NCI-H82 treated with DMSO at 0.1 percent for 48 hours (cell line): ENCODE results near the gene FAM131C.
"Not testable (repeated sequence)": the region's sequence is repeated elsewhere in the genome, so short reads cannot be mapped to it uniquely, and the experiment has no call there.

Source experiments
- DNase-seq: peaks from one replicate; lab custom pipeline; 2025; ENCODE audit not compliant: unreplicated experiment; lab: John Stamatoyannopoulos, UW

Gene FAM131C

GRCh38 chr1:16073490-16074119 is at the start of gene FAM131C:
Gene FAM131C, minus strand, starts transcription at chr1:16073651. Its CDS starts 209 bp downstream, at chr1:16073442.
- no peak for DNase-seq

DNA sequence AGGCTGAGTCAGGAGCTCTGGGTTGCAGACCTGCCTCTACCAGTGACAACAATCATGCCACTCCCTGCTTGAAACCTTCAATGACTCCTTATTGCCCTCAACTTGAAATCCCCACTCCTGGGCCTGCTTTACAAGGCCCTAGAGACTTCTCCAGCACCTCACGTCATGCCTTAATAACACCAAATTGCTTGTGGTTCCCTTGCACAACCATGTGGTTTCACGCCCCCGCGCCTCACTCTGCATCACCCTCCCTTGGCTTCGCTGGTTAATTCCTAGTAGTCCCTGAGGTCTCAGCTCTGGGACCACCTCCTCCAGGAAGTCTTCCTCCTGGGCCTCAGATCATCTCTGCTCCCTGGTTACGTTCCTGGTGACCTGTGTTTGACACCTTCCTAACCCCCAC is 49.5 kb upstream of the FAM131C start:
- DNase-seq, result no peak

GRCh38 chr1:16122350-16122881 is 49.0 kb upstream of the FAM131C start:
- no peak for DNase-seq

- no peak for DNase-seq
Observed at GRCh38 chr1:16120940-16121410, 47.5 kb upstream of the FAM131C start.

GRCh38 chr1:16120407-16120806 is 47.0 kb upstream of the FAM131C start:
- no peak for DNase-seq

GRCh38 chr1:16119926-16120325 is 46.5 kb upstream of the FAM131C start:
- DNase-seq, result no peak

- no peak for DNase-seq
Observed at GRCh38 chr1:16119504-16119903, 46.1 kb upstream of the FAM131C start.

DNA sequence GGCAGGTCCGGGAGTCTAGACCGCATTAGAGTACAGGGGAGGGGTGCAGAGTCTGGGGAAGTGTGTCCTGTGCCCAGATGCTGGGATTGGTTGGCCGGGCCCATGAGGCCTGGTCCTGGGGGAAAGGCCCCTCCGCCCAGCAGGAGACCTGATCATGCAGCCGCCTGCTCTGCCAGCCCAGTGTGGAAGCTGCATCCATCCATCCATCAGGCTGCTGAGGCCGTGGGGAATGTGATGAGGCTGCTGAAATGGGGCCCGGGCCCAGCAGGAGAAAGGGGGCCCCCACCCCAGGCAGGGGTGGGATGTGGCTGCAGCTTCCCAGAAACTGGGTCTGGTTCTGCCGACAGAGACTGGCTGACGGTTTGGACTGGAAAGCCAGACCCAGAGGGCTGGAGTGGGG is 45.3 kb upstream of the FAM131C start:
- no peak for DNase-seq

- no peak for DNase-seq
Observed at GRCh38 chr1:16117936-16118335, 44.5 kb upstream of the FAM131C start.

- DNase-seq, result no peak
Observed at GRCh38 chr1:16117369-16117768, 43.9 kb upstream of the FAM131C start.

- DNase-seq, result no peak
Observed at GRCh38 chr1:16116625-16117024, 43.2 kb upstream of the FAM131C start.

DNA sequence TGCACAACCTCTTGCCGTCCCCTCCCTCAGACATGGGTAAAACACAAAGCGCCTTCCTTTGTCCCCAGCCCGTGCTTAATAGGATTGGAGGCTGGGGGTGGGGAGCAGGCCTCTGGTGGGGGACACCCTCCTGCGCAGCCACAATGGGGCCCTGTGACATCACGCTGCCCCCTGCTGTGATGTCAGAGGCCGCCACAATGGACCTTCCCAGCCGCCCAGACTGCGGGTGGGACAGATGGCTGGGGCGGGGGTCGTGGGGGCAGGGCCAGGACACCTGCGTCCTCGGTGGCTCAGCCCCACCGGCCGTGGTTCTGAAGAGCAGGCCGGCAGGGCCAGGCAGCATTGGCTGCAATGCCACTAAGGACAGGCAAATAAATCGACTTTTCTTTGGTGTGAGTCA is 42.6 kb upstream of the FAM131C start:
- peak; percentile 7 for DNase-seq

- no peak for DNase-seq
Observed at GRCh38 chr1:16115468-16115983, 42.1 kb upstream of the FAM131C start.

DNA sequence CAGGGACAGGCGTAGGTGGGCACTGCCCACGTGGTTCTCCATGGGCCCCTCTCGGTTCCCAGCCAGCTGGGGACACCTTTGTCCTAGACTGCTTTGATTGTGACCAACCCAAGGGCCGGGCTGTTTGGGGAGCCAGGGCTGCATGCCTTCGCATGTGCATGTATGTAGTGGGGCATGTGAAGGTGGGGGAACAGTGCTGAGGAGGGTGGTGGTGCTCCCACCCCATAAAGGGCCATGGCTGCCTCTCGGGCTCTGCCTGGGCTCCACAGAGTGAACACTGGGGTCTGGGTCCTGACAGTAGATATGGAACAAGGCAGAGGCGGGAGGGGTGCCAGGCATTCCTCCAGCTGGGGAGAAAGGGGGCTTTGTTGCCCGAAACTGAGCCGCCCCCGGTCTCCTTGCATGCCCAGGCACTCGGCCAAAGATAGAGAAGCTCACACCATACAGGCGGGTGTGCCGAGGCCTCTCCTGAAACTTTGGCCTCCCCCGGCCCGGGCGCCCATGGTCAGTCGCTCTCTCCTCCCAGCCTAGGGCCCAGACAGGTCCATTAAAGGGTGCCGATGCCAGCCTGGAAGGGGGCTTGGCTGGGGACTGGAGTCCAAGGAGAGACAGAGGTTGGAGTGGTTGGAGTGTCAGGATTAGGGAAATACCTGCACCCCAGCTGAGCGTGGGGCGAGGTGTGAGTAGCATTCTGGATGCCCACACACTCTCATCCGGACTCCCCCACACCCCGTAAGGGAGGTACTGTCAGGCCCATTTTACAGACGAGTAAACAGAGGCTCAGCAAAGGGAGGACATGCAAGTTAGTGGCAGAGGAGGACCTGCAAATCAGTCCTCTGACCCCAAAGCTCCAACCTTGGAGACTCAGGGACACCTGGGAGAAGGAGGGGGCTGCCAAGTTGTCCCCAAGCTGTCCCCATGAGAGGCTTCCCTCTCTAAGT is 41.3 kb upstream of the FAM131C start:
- DNase-seq, result no peak

- no peak for DNase-seq
Observed at GRCh38 chr1:16112596-16113555, 39.4 kb upstream of the FAM131C start.

- no peak for DNase-seq
Observed at GRCh38 chr1:16111771-16112595, 38.5 kb upstream of the FAM131C start.

DNA sequence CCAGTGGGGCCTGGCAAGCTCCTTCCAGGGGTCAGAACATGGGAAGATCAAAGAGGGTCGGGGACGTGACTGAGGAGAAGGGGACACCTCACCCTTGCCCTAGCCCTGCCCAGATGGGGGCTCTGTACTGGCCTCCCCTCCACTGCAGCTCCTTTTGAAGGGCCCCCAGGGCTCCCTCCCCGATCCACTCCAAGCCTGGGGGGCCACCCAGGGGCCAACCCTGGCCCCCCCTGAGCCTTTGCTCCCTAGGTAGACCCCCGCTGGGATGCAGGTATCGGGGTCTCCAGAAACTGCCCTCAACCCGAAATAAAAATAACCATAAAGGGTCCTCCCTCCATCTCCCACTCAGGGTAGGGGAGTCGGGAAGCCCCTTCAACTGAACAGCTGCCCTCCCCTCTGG is 37.4 kb upstream of the FAM131C start:
- DNase-seq, result no peak

- no peak for DNase-seq
Observed at GRCh38 chr1:16110456-16110855, 37.0 kb upstream of the FAM131C start.

DNA sequence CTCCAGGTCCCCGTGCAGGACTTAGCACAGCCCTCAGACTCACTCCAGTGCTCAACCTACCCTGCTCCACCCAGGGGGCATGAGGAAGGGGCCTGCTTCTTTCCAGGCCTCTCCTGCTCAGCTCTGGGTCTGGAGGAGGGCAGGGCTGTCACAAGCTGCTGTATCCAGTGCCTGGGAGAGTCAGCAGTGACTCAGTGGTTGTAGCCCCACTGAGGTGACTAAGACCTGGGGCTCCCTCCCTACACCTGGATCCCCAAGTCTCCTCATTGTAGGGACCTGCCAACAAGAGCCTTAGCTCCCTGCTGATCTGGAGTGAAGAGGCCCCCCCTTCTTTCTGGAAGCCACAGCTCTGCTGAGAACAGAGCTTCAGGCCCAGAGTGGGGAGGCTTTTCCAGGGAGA is 36.1 kb upstream of the FAM131C start:
- DNase-seq, result no peak

GRCh38 chr1:16107039-16107438 is 33.6 kb upstream of the FAM131C start:
- DNase-seq, result not testable (repeated sequence)
